Neuronal stem cell (in vitro differentiated cells): Measurements from ENCODE around the gene TNPO2.
A peak's percentile ranks its signal among the peaks of the same experiment; 100 is the strongest.
"Not testable (repeated sequence)": the region's sequence is repeated elsewhere in the genome, so short reads cannot be mapped to it uniquely, and the experiment has no call there.

ENCODE experiments used
- DNase-seq: peaks from one replicate; pipeline ENCODE4 v3.0.0-alpha.2; 2013; ENCODE audit warnings: low spot score
- H2AFZ ChIP-seq: one replicate; pipeline ENCODE4 v1.6.1; 2013; ENCODE audit warnings: mild to moderate bottlenecking, low read length, inconsistent platforms
- H2AK5ac ChIP-seq: 2 replicates; pipeline ENCODE4 v1.6.1; 2013; ENCODE audit warnings: low read depth, mild to moderate bottlenecking, inconsistent platforms, low read length, moderate library complexity, mixed read lengths
- H2BK120ac ChIP-seq: 2 replicates; pipeline ENCODE4 v1.6.1; 2013; ENCODE audit warnings: low read depth, mild to moderate bottlenecking, inconsistent platforms, low read length, moderate library complexity, mixed read lengths
- H2BK12ac ChIP-seq: one replicate; pipeline ENCODE4 v1.6.1; 2013; ENCODE audit warnings: low read length, inconsistent platforms
- H2BK15ac ChIP-seq: 2 replicates; pipeline ENCODE4 v1.6.1; 2013; ENCODE audit warnings: mild to moderate bottlenecking, low read length, inconsistent platforms, mixed read lengths
- H2BK5ac ChIP-seq: one replicate; pipeline ENCODE4 v1.6.1; 2013; ENCODE audit warnings: inconsistent platforms, mild to moderate bottlenecking, low read length, moderate library complexity
- H3K14ac ChIP-seq: one replicate; pipeline ENCODE4 v1.6.1; 2013; ENCODE audit warnings: low read length, inconsistent platforms
- H3K18ac ChIP-seq: 2 replicates; pipeline ENCODE4 v1.6.1; 2013; ENCODE audit warnings: low read length, inconsistent platforms
- H3K23ac ChIP-seq: 2 replicates; pipeline ENCODE4 v1.6.1; 2013; ENCODE audit warnings: low read depth, mild to moderate bottlenecking, mixed read lengths, low read length, inconsistent platforms; ENCODE audit not compliant: poor library complexity
- H3K27ac ChIP-seq: replicated peaks from 3 replicates; pipeline ENCODE4 v1.5.1; 2013; ENCODE audit warnings: low read length, inconsistent platforms
- H3K27me3 ChIP-seq, 3 experiments: 2 replicates each; pipeline ENCODE4 v1.6.1; 2013; ENCODE audit warnings: low read length in 3 of 3, mild to moderate bottlenecking in 2 of 3, inconsistent platforms in 1 of 3, low read depth in 1 of 3, mixed read lengths in 1 of 3, moderate library complexity in 1 of 3; ENCODE audit not compliant: control insufficient read depth in 3 of 3, insufficient read depth in 3 of 3
- H3K36me3 ChIP-seq, 2 donors: replicated peaks in 1 of 2; 2 replicates each; pipeline ENCODE4 v1.6.1; 2013; ENCODE audit warnings: low read length in 2 of 2; ENCODE audit not compliant: control insufficient read depth in 2 of 2, insufficient read depth in 2 of 2
- H3K4ac ChIP-seq: 2 replicates; pipeline ENCODE4 v1.6.1; 2013; ENCODE audit warnings: inconsistent platforms, mild to moderate bottlenecking, low read length, moderate library complexity
- H3K4me1 ChIP-seq, 2 donors: 1 replicate in 1 of 2; 2 replicates in 1 of 2; pipeline ENCODE4 v1.6.1; 2013; ENCODE audit warnings: low read length in 2 of 2, low read depth in 1 of 2; ENCODE audit not compliant: control insufficient read depth in 2 of 2, insufficient read depth in 1 of 2
- H3K4me2 ChIP-seq: one replicate; pipeline ENCODE4 v1.6.1; 2013; ENCODE audit warnings: mild to moderate bottlenecking, low read length, inconsistent platforms; ENCODE audit not compliant: insufficient read depth, poor library complexity, severe bottlenecking
- H3K4me3 ChIP-seq, 2 donors: 2 replicates each; pipeline ENCODE4 v1.5.1; 2013; ENCODE audit warnings: low read length in 2 of 2, mild to moderate bottlenecking in 2 of 2, inconsistent platforms in 1 of 2, moderate library complexity in 1 of 2
- H3K79me1 ChIP-seq: one replicate; pipeline ENCODE4 v1.6.1; 2013; ENCODE audit warnings: low read depth, mild to moderate bottlenecking, inconsistent platforms, low read length, moderate library complexity
- H3K9ac ChIP-seq: one replicate; pipeline ENCODE4 v1.6.1; 2013; ENCODE audit warnings: mild to moderate bottlenecking, low read depth, low read length, inconsistent platforms; ENCODE audit not compliant: poor library complexity
- H3K9me3 ChIP-seq, 2 donors: replicated peaks in 1 of 2; 2 replicates each; pipeline versions ENCODE3 to v1.6.1; 2013; ENCODE audit warnings: low read length in 2 of 2, mild to moderate bottlenecking in 2 of 2, inconsistent platforms in 1 of 2, low read depth in 1 of 2, mixed read lengths in 1 of 2, moderate library complexity in 1 of 2; ENCODE audit not compliant: control insufficient read depth in 2 of 2, insufficient read depth in 1 of 2
- H4K8ac ChIP-seq: one replicate; pipeline ENCODE4 v1.6.1; 2013; ENCODE audit warnings: low read depth, mild to moderate bottlenecking, inconsistent platforms, low read length, moderate library complexity
- H4K91ac ChIP-seq: one replicate; pipeline ENCODE4 v1.6.1; 2013; ENCODE audit warnings: low read length, low read depth, mild to moderate bottlenecking, inconsistent platforms; ENCODE audit not compliant: poor library complexity
- WGBS, 2 donors: extraction: QIAGEN DNeasy Blood & Tissue Kit; methylation state at CpG; one replicate each; pipeline ENCODE4 v1.1.7; 2013; ENCODE audit warnings: missing lambda C conversion rate in 2 of 2, mixed read lengths in 1 of 2; ENCODE audit not compliant: insufficient read length in 2 of 2, insufficient replicate concordance in 1 of 2; ENCODE audit errors: extremely low coverage in 2 of 2; 5-methylcytosine and 5-hydroxymethylcytosine counted together

TNPO2 gene

GRCh38 chr19:12720296-12720695 lies 3.4 kb downstream of the TNPO2 start:
- H3K14ac ChIP-seq = no peak overlapping the region
- no peak overlapping the region for H2BK120ac ChIP-seq
- no CpG with 5 or more reads among the region's 10 CpGs for WGBS, 2 donors
- no peak overlapping the region for H3K4ac ChIP-seq
- H3K27me3 ChIP-seq = no peaks in the 10 kb centered on the region
- peaks cover 6 to 7% of the 10 kb centered on the region in 2 donors for H3K4me1 ChIP-seq
- no peak overlapping the region for H3K18ac ChIP-seq
- H2AK5ac ChIP-seq = no peak overlapping the region
- H3K4me2 ChIP-seq = peak overlapping the region; percentile 93
- peak overlapping the region in 1 of 2 donors; percentile 79 for H3K4me3 ChIP-seq
- H2BK15ac ChIP-seq = no peak overlapping the region
- DNase-seq = no peak
- H3K27ac ChIP-seq = no peak overlapping the region
- H2BK12ac ChIP-seq = no peak overlapping the region
- H2BK5ac ChIP-seq = no peak overlapping the region
- no peak overlapping the region for H2AFZ ChIP-seq
- no peak overlapping the region for H4K91ac ChIP-seq
- H3K79me1 ChIP-seq = peaks cover 14% of the 10 kb centered on the region
- H3K9ac ChIP-seq = no peak overlapping the region
- no peaks in the 10 kb centered on the region for H3K9me3 ChIP-seq
- H3K36me3 ChIP-seq = peaks cover 28 to 54% of the 10 kb centered on the region in 2 donors
- no peak overlapping the region for H4K8ac ChIP-seq
- no peak overlapping the region for H3K23ac ChIP-seq

GRCh38 chr19:12715929-12716328 lies 7.8 kb downstream of the TNPO2 start:
- Histone ChIP-seq H3K18ac (no peak overlapping the region), H4K91ac (no peak overlapping the region), H2BK120ac (no peak overlapping the region), H2BK5ac (no peak overlapping the region), H3K4ac (no peak overlapping the region), H3K14ac (no peak overlapping the region), H2BK15ac (no peak overlapping the region), H3K79me1 (peaks cover 19% of the 10 kb centered on the region), H3K4me1 (peaks cover 4 to 6% of the 10 kb centered on the region in 2 donors), H3K27ac (no peak overlapping the region), H3K27me3 (no peaks in the 10 kb centered on the region), H3K23ac (no peak overlapping the region), H3K36me3 (peaks cover 54 to 94% of the 10 kb centered on the region in 2 donors), H3K9ac (no peak overlapping the region), H3K9me3 (peaks cover 0 to 3% of the 10 kb centered on the region in 2 donors), H2BK12ac (no peak overlapping the region), H3K4me2 (no peak overlapping the region), H2AK5ac (no peak overlapping the region), H4K8ac (no peak overlapping the region), H3K4me3 (no peak overlapping the region), H2AFZ (no peak overlapping the region)
- DNase-seq = no peak
- WGBS, 2 donors = no CpG with 5 or more reads among the region's 3 CpGs

GRCh38 chr19:12715102-12715501 lies 8.6 kb downstream of the TNPO2 start:
- no CpG with 5 or more reads among the region's 15 CpGs for WGBS, 2 donors
- Histone ChIP-seq H2BK120ac (no peak overlapping the region), H3K36me3 (peaks cover 60 to 93% of the 10 kb centered on the region in 2 donors), H4K8ac (no peak overlapping the region), H3K4me3 (no peak overlapping the region), H2BK5ac (peak overlapping the region; percentile 42), H2AK5ac (no peak overlapping the region), H3K9ac (no peak overlapping the region), H2AFZ (no peak overlapping the region), H3K79me1 (peaks cover 14% of the 10 kb centered on the region), H3K4ac (no peak overlapping the region), H2BK12ac (no peak overlapping the region), H3K14ac (no peak overlapping the region), H3K9me3 (peaks cover 0 to 3% of the 10 kb centered on the region in 2 donors), H3K4me1 (no peaks in the 10 kb centered on the region), H2BK15ac (no peak overlapping the region), H3K4me2 (no peak overlapping the region), H3K23ac (peak overlapping the region; percentile 32), H3K27ac (no peak overlapping the region), H4K91ac (no peak overlapping the region), H3K18ac (no peak overlapping the region), H3K27me3 (no peaks in the 10 kb centered on the region)
- DNase-seq = no peak

GRCh38 chr19:12713304-12713703 lies 10.4 kb downstream of the TNPO2 start:
- not testable (repeated sequence) for H3K79me1 ChIP-seq, H3K14ac ChIP-seq, H3K4ac ChIP-seq, H2AK5ac ChIP-seq, H3K9ac ChIP-seq, H3K27me3 ChIP-seq, H2BK12ac ChIP-seq, H3K4me2 ChIP-seq, H3K23ac ChIP-seq, H3K9me3 ChIP-seq, H3K4me3 ChIP-seq, H2BK15ac ChIP-seq, H3K4me1 ChIP-seq, H2BK5ac ChIP-seq, H3K27ac ChIP-seq, H2AFZ ChIP-seq, H4K8ac ChIP-seq, H3K18ac ChIP-seq, H4K91ac ChIP-seq, DNase-seq
- no CpG with 5 or more reads among the region's 9 CpGs for WGBS, 2 donors
- Histone ChIP-seq H3K36me3 (peaks cover 58 to 94% of the 10 kb centered on the region in 2 donors), H2BK120ac (peak overlapping the region; percentile 94)
